HL-60 (cell line): ENCODE results near the gene EFCAB6.

ENCODE experiments used
- DNase-seq, 2 experiments: peaks; one replicate each; pipeline ENCODE4 v3.0.0-alpha.2; 2010 to 2020; ENCODE audit warnings: low read depth in 1 of 2, low spot score in 1 of 2
- H3K27ac ChIP-seq: fragments of 250-450 bp; sonication (Bioruptor Pico); replicated peaks from 2 replicates; pipeline ENCODE4 v1.5.1; 2020; ENCODE audit warnings: mild to moderate bottlenecking, moderate library complexity
- H3K27me3 ChIP-seq: fragments of 250-450 bp; sonication (Bioruptor Pico); 2 replicates; pipeline ENCODE4 v1.5.1; 2021; ENCODE audit warnings: mild to moderate bottlenecking, moderate library complexity; ENCODE audit not compliant: insufficient read depth, poor library complexity, severe bottlenecking
- H3K4me3 ChIP-seq: replicated peaks from 2 replicates; pipeline ENCODE4 v1.5.1; 2011; ENCODE audit warnings: mild to moderate bottlenecking, control low read depth, low read length; ENCODE audit not compliant: insufficient read depth
- GABPA ChIP-seq: IDR thresholded peaks from 2 replicates; pipeline ENCODE4 v1.6.1; 2012; ENCODE audit warnings: low read depth
- POLR2AphosphoS5 ChIP-seq: IDR thresholded peaks from 2 replicates; pipeline ENCODE4 v1.6.1; 2012; ENCODE audit warnings: low read depth
- SPI1 ChIP-seq: IDR thresholded peaks from 2 replicates; pipeline ENCODE4 v1.6.1; 2012; ENCODE audit warnings: low read depth, mild to moderate bottlenecking, borderline replicate concordance
- TF ChIP-seq, protein P1 (sequence below): IDR thresholded peaks from 2 replicates; pipeline ENCODE4 v1.6.1; 2012; ENCODE audit warnings: low read depth; ENCODE audit not compliant: insufficient replicate concordance
- TF ChIP-seq, protein P2 (sequence below): IDR thresholded peaks from one replicate; pipeline ENCODE4 v1.5.1; 2011; ENCODE audit warnings: low read length, control low read depth, inconsistent platforms; ENCODE audit not compliant: insufficient read depth

Gene EFCAB6

DNA sequence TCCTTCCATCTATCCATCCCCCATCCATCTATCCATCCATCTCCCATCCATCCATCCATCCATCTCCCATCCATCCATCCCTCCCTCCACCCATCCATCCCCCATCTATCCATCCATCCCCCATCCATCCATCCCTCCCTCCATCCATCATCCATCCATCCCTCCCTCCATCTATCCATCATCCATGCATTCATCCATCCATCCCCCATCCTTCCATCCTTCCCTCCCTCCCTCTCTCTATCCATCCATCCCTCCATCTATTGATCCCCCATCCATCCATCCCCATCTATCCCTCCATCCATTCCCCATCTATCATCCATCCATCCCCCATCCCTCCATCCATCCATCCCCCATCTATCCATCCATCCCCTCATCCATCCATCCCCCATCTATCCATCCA is 303.6 kb downstream of the EFCAB6 start:
- H3K4me3 ChIP-seq, result no peak overlapping the region
- TF ChIP-seq, protein P1, sequence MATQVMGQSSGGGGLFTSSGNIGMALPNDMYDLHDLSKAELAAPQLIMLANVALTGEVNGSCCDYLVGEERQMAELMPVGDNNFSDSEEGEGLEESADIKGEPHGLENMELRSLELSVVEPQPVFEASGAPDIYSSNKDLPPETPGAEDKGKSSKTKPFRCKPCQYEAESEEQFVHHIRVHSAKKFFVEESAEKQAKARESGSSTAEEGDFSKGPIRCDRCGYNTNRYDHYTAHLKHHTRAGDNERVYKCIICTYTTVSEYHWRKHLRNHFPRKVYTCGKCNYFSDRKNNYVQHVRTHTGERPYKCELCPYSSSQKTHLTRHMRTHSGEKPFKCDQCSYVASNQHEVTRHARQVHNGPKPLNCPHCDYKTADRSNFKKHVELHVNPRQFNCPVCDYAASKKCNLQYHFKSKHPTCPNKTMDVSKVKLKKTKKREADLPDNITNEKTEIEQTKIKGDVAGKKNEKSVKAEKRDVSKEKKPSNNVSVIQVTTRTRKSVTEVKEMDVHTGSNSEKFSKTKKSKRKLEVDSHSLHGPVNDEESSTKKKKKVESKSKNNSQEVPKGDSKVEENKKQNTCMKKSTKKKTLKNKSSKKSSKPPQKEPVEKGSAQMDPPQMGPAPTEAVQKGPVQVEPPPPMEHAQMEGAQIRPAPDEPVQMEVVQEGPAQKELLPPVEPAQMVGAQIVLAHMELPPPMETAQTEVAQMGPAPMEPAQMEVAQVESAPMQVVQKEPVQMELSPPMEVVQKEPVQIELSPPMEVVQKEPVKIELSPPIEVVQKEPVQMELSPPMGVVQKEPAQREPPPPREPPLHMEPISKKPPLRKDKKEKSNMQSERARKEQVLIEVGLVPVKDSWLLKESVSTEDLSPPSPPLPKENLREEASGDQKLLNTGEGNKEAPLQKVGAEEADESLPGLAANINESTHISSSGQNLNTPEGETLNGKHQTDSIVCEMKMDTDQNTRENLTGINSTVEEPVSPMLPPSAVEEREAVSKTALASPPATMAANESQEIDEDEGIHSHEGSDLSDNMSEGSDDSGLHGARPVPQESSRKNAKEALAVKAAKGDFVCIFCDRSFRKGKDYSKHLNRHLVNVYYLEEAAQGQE, result no peak
- TF ChIP-seq SPI1 (no peak), GABPA (no peak), POLR2AphosphoS5 (no peak)
- TF ChIP-seq, protein P2, sequence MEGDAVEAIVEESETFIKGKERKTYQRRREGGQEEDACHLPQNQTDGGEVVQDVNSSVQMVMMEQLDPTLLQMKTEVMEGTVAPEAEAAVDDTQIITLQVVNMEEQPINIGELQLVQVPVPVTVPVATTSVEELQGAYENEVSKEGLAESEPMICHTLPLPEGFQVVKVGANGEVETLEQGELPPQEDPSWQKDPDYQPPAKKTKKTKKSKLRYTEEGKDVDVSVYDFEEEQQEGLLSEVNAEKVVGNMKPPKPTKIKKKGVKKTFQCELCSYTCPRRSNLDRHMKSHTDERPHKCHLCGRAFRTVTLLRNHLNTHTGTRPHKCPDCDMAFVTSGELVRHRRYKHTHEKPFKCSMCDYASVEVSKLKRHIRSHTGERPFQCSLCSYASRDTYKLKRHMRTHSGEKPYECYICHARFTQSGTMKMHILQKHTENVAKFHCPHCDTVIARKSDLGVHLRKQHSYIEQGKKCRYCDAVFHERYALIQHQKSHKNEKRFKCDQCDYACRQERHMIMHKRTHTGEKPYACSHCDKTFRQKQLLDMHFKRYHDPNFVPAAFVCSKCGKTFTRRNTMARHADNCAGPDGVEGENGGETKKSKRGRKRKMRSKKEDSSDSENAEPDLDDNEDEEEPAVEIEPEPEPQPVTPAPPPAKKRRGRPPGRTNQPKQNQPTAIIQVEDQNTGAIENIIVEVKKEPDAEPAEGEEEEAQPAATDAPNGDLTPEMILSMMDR, result no peak
- H3K27ac ChIP-seq, result no peak overlapping the region
- no peak for DNase-seq
- no peaks in the 10 kb centered on the region for H3K27me3 ChIP-seq

DNA sequence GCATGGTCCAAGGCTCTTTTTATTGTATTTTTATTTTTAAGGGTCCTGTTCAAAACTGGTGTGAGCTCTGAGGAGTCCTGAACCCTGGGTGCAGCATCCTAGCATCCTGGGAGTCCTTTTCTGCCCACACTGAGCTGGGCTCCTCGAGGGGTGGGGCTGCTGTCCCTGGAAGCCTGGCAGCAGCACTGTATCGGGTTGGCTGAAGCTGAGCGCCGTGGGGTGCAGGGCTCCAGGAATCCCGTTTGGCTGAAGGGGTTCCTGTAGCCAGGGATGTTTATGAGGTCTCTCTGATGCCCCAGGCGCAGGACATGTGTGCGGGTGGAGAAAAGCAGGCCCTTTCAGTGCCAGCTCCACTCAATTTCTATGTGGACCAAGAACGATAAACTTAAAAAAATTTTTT is 304.9 kb downstream of the EFCAB6 start:
- TF ChIP-seq, protein P2, result no peak
- TF ChIP-seq POLR2AphosphoS5, result no peak
- TF ChIP-seq SPI1, result no peak
- no peak for TF ChIP-seq GABPA
- TF ChIP-seq, protein P1, result no peak
- H3K27me3 ChIP-seq, result no peaks in the 10 kb centered on the region
- DNase-seq, result no peak
- H3K4me3 ChIP-seq, result no peak overlapping the region
- H3K27ac ChIP-seq, result no peak overlapping the region

DNA sequence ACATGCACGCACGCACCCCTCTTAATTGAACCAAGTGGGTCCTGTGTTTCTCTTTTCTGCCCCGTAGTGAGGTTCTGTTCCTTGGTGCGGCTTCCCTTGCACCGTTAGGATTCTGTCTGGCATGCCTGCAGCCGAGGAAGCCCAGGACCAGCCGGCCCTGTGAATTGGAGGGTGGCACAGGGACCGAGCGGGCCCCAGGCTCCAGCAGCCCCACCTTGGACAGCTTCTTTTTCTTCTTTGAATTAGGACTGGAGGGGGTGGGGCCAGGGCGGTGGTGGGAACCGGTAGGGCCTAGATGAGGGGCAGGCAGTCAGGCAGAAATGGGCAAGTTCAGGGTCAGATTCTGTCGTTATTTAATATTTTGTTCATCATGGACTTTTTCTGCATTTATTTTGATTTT is 305.6 kb downstream of the EFCAB6 start:
- TF ChIP-seq, protein P2, result no peak
- TF ChIP-seq, protein P1, result no peak
- no peak for TF ChIP-seq SPI1
- no peak for TF ChIP-seq GABPA
- no peak for TF ChIP-seq POLR2AphosphoS5
- no peak overlapping the region for H3K4me3 ChIP-seq
- DNase-seq, result no peak
- no peak overlapping the region for H3K27ac ChIP-seq
- no peaks in the 10 kb centered on the region for H3K27me3 ChIP-seq
